ENCODE data around the gene EREG.

The EREG gene

GRCh38 chr4:74435296-74435695 is 70.4 kb downstream of the EREG start:
- TF ChIP-seq CTCF (IDR thresholded peaks at IDR 0.05; ENCODE audit: extremely low read depth, insufficient read depth, missing control alignments) = no peak
- in situ Hi-C loops (cut with MboI; ENCODE audit: low pct_unique_long_range_greater_than_20kb, low sequenced_read_pairs, unreplicated experiment) = no loop called here
- no peak for DNase-seq (ENCODE audit: low spot score)

DNA sequence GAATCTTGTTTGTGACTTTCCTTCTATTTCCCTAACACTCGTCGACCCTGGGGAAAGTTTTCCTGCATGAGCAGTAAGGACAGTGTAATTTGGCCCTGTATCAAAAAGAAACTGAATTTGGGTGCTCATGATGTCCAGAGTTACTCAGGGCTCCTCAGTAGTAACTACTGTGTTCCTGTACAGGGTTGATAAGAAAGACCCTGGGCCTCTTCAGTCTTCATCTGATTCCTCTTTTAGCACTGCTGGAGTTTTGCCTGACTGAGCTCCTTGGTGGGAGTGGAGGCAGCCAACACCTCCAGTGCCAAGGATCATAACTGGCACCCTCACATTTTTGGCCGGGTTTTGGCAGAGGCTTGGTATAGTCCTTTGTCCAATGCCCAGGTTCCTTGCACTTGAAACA is 72.9 kb downstream of the EREG start:
- DNase-seq (ENCODE audit: low spot score) = no peak
- in situ Hi-C loops (cut with MboI; ENCODE audit: low pct_unique_long_range_greater_than_20kb, low sequenced_read_pairs, unreplicated experiment) = no loop called here
- no peak for TF ChIP-seq CTCF (IDR thresholded peaks at IDR 0.05; ENCODE audit: extremely low read depth, insufficient read depth, missing control alignments)

All from GM13977 (cell line).